GM04503 (cell line): Measurements from ENCODE around the gene LY6G5B.
"Not testable (repeated sequence)": the region's sequence is repeated elsewhere in the genome, so short reads cannot be mapped to it uniquely, and the experiment has no call there.

ENCODE experiments used
- DNase-seq: peaks from one replicate; pipeline ENCODE4 v3.0.0-alpha.2; 2012; ENCODE audit warnings: low read depth

LY6G5B gene

DNA sequence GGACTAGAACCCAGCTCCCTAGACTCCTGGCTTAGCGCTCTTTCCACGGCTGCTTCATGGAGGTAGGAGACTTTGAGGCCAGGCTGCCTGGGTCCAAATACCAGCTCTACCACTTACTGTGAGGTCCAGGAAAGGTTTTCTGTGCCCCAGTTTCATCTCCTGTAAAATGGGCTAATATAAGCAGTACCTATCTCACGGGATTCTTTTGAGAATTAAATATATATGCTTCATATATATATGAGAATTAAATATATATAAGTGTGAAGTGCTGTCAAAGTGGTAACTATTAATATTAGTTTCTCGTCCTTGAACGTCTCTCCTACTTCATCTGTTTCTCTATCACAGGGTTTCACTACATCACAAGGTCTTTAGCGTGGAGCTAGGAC is 21.3 kb downstream of the LY6G5B start:
- no peak for DNase-seq

DNA sequence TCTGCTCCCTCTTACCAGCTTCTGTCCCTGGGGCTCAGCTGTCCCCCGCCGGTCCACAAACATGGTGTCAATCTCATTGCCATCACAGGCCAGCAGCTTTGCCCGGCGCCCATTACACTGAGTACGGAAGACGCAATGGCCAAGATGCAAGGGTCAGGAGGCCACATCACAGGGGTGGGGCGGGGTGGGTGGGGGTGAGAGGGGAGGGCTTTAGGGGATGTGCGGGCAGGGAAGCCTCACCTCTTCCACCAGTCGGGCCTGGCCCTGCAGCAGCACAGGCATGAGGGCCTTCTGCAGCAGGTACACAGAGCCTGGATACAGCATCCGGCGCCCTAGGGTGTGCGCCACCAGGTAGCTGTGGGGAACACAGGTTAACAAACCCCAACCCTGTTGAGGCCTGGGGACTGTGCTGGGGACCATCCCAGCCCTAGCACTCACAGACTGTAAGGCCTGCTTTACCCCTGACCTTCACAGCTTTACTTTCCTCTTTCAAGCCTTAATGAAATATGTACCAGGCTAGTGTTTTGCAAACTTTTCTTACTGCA is 21.9 kb downstream of the LY6G5B start:
- no peak for DNase-seq

DNA sequence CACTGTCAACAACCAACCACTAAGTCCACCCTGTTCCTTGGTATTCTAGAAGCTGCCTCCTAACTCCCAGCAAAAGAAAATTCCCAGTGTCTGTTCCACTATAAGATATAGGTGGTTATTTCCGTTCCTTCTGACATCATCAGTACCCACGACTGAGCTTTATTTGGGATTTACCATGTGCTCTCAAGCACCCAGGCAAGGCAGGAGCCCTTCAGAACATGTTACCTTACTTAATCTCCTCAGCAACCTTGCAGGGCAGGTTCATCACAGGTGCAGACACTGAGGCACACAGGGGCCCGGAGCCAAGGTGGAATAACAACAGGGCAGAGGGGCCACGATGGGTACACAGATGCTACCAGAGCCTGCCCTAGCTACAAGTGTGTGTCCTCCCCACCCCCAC is 22.6 kb downstream of the LY6G5B start:
- DNase-seq = no peak

GRCh38 chr6:31692886-31693285 is 23.1 kb downstream of the LY6G5B start:
- DNase-seq = no peak

- DNase-seq = no peak
Observed at GRCh38 chr6:31693535-31693934, 23.8 kb downstream of the LY6G5B start.

DNA sequence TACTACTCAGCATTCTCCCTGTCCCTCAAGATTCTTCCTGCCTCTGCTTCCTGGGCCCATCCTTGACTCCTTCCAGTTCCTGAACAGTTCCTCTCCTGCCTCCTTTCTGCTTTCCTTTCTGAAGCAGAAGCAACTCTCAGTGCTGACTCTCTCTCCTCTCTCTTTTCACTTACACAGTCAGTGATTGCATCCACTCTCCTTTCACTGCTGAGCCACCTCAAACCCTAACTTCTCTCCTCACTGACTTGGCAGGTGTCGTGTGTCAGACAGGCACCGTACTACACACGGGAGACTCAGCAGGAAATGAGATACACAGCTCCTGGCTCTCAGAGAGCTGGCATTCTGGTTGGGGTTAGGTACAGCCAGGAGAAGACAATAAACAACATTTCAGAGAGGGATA is 27.8 kb downstream of the LY6G5B start:
- no peak for DNase-seq

GRCh38 chr6:31700740-31701401 is 31.1 kb downstream of the LY6G5B start:
- DNase-seq = no peak

GRCh38 chr6:31701666-31702404 is 32.1 kb downstream of the LY6G5B start:
- no peak for DNase-seq

DNA sequence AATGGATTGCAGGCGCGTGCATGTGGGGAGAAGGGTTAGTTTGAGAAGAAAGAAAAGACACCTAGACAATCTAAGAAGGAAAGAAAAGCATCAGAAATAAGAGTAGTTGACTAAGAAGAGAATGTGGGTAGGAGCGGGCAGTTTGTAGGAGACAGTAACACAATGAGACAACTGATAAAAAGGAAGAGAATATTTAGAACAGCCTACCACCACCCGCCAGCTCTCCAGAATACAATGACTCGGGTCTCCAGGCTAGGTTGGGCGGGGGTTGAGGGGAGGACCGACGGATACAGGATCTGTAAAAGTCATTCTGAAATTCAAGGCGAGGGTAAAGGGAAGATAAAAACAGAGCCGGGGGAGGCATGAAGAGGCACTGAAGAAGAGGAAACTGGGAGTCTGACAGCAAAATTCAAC is 32.6 kb downstream of the LY6G5B start:
- DNase-seq = no peak

DNA sequence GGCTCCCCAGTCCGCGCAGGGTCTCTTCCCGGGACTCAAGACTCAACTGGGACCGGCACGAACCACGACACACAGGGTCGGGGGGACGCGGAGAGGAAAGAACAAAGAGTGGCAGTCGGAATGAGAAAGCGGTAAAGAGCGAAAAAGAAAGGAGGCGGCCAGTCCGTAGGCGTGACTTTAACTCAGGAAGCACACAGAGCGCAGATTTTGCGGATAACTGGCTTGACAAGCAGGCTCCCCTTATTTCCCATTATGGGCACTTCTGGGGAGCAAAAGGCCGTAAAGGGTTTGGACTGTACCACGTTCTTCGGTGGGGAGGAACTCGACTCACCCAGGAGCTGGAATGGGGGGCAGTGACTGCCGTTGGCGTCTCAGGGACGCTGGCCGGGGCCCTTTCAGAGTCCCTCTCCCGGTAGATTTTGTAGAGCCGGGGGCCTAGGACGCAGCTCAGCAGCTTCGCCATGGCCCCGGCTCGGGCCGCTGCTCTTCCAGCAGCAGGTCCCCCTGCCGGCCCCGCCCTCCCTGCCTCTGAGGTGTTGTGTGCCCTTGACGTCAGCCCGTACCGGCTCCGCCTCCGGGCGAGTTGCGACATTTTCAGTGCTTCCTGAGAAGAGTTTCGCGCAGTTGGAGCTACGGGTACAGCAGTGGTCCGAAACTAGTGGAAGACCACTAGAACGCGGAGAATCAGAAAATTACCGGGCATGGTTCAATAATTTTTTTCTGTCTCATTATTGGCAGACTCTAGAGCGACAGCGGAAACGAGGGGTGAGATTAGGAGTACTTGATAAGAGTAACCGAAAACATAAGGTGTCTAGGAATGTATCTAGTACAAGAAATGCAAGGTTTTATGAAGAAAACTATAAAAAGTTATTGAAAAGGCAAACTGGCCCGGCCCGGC is 33.3 kb downstream of the LY6G5B start, which contains the start of gene ABHD16A:
ABHD16A (minus strand) TSS at position 506 of the 898 bp plus-strand sequence; CDS start at position 463, 43 bp downstream.
- DNase-seq = peak; percentile 87

DNA sequence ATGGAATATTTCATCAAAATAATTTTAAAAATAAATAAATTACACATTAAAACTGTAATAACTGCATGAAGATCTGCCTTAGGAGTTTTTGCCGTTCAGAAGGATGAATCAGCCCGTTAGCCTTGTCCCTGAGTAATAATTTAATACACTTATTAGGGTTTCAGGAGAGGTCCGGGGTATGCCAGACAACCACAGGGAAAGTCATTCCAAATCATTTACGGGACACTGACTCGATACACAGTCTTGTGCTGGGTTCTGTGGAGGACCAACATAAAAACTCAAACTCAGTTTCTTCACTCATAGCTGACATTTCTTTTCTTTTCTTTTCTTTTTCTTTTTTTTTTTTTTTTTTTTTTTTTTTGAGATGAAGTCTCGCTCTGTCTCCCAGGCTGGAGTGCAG is 36.2 kb downstream of the LY6G5B start:
- DNase-seq = no peak

DNA sequence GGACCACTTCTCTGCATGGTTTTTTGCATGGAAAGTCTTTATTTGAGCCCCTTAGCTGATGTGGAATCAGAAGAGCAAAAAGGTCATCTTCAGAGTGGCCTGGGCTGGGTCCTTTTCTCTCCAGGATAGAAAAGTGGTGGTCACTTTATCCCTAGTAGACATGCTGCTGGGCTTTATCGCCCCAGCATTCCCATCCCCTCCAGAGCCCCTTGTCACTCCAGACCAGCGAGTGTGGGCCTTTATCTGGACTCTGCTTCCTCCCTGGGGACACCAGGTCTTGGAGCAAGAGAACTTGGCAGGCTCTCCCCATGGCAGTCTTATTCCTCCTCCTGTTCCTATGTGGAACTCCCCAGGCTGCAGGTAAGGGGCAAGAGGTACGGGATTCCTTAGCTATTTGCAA is 36.8 kb downstream of the LY6G5B start, which contains the start of gene LY6G6F:
LY6G6F (plus strand) TSS at position 268 of the 400 bp plus-strand sequence; CDS start at position 309, 41 bp downstream.
- no peak for DNase-seq

GRCh38 chr6:31707701-31708100 is 37.9 kb downstream of the LY6G5B start:
- no peak for DNase-seq

GRCh38 chr6:31708224-31708623 is 38.4 kb downstream of the LY6G5B start:
- DNase-seq = no peak

DNA sequence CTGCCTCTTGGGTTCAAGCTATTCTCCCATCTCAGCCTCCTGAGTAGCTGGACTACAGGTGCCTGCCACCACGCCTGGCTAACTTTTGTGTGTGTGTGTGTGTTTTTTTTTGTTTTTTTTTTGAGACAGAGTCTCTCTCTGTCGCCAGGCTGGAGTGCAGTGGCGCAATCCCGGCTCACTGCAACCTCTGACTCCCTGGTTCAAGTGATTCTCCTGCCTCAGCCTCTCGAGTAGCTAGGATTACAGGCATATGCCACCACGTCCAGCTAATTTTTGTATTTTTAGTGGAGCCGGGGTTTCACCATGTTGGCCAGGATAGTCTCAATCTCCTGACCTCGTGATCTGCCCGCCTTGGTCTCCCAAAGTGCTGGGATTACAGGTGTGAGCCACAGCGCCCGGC is 39.4 kb downstream of the LY6G5B start:
- DNase-seq = not testable (repeated sequence)

GRCh38 chr6:31710523-31711219 is 40.9 kb downstream of the LY6G5B start:
- no peak for DNase-seq

- no peak for DNase-seq
Observed at GRCh38 chr6:31711233-31711632, 41.5 kb downstream of the LY6G5B start.

DNA sequence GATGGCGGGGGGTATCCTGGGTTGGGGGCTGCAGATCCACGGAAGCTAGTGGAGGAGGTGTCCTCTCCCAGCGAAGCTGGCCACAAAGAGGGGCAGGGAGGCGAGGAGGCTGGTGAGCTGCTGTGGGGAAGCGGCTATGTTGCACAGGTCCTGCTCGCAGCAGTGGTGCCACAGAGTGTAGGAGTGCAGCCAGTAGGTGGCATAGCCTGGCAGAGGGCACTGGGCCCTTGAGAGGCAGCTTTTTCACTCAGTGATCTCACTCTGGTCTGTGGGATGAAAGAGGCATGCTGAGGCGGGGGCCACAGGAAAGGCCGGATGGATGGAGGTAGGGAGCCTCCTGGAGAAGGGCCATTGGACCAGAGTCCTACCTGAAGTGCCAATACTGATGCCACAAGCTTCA is 42.5 kb downstream of the LY6G5B start:
- no peak for DNase-seq

GRCh38 chr6:31713465-31713864 is 43.7 kb downstream of the LY6G5B start:
- no peak for DNase-seq

DNA sequence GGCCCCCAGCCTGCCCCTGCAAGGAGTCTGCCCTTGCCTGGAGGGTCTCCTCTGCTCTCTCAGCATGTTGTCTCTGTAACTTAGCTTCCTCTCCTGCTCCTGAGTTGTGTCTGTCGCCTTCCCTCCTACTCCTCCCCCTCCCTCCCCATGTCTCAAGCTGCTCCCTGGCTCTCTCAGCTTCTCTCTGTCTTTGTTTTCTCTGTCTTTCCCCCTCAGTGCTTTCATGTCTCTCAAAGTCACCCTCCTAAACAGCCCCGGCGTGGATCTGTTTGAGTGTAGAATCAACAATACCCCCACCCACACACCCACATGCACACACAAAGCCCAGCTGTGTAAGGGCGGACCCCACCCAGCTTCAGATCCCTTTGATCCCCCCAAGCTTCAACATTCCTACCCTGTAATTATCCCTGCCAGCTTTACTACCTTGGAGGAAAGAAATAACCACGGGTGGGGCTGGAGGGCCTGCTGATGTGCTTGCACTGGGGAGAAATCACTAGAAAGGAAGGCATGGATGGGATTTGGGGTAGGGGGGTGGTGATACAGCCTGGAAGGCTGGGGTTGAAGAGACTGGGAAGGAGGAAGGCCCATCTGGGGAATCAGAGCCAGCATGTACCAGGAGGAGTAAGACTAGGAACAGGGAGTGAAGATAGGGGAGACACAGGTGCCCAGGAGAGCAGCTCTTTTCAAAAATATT is 44.4 kb downstream of the LY6G5B start:
- no peak for DNase-seq
